Skeletal muscle tissue (tissue), 4 donors: ENCODE results near the gene DLGAP1. TPM values are rescaled to one million over a fixed set of nuclear protein-coding genes. Genes with fewer than 3 reads are reported as not detected.

Experiments
- H3K27ac ChIP-seq: one replicate; pipeline ENCODE4 v1.7.0; 2013; ENCODE audit warnings: mild to moderate bottlenecking, low read depth, low read length, inconsistent platforms
- H3K27me3 ChIP-seq, 3 donors: one replicate each; pipeline ENCODE4 v1.7.0; 2013; ENCODE audit warnings: low read length in 3 of 3; ENCODE audit not compliant: control insufficient read depth in 3 of 3, insufficient read depth in 3 of 3
- H3K36me3 ChIP-seq, 3 donors: one replicate each; pipeline ENCODE4 v1.7.0; 2013; ENCODE audit warnings: low read length in 3 of 3; ENCODE audit not compliant: control insufficient read depth in 3 of 3, insufficient read depth in 3 of 3
- H3K4me1 ChIP-seq, 3 donors: one replicate each; pipeline ENCODE4 v1.7.0; 2013; ENCODE audit warnings: low read length in 3 of 3, mild to moderate bottlenecking in 3 of 3; ENCODE audit not compliant: control insufficient read depth in 3 of 3, insufficient read depth in 3 of 3
- H3K4me3 ChIP-seq, 3 donors: one replicate each; pipeline ENCODE4 v1.7.0; 2013; ENCODE audit warnings: low read length in 3 of 3
- H3K9ac ChIP-seq, 3 donors: one replicate each; pipeline ENCODE4 v1.7.0; 2013; ENCODE audit warnings: low read length in 3 of 3, mild to moderate bottlenecking in 3 of 3, moderate library complexity in 2 of 3, low read depth in 1 of 3
- H3K9me3 ChIP-seq, 3 donors: one replicate each; pipeline ENCODE4 v1.7.0; 2013; ENCODE audit warnings: low read length in 3 of 3; ENCODE audit not compliant: control insufficient read depth in 3 of 3
- total RNA-seq: library from RNA; depleted of rRNA; stranded (reverse); fragments of >200 nt; gene quantifications from one replicate; pipeline ENCODE4 v1.2.3, GENCODE V29; 2014
- donor health status: Osteomylitis.

The DLGAP1 gene
- total RNA-seq, 1 donor from 2014 or later = 0.52 TPM

DNA sequence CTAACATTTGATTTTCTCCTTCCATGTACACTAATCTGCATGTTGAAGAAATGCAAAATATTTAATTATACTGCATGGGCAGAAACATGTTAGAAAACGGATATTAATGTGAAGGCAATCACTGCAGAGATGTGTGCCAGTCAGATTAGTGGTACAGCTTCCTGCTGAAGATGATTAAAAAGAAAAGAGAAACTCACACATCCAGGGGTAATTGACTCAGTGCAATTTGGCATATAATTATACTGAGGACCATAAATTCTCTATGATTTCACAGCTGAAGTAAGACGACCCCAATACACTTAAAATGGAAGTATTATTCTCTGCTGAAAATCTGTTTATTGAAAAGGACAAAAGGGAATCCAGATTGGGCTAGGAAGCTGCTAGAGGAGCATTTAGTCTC, 761.7 kb downstream of the DLGAP1 start:
- no peaks in the 10 kb centered on the region for H3K36me3 ChIP-seq
- no peak overlapping the region for H3K27ac ChIP-seq
- H3K27me3 ChIP-seq = no peaks in the 10 kb centered on the region
- H3K9ac ChIP-seq = no peak overlapping the region
- H3K9me3 ChIP-seq = no peaks in the 10 kb centered on the region
- no peaks in the 10 kb centered on the region for H3K4me1 ChIP-seq
- no peak overlapping the region for H3K4me3 ChIP-seq

DNA sequence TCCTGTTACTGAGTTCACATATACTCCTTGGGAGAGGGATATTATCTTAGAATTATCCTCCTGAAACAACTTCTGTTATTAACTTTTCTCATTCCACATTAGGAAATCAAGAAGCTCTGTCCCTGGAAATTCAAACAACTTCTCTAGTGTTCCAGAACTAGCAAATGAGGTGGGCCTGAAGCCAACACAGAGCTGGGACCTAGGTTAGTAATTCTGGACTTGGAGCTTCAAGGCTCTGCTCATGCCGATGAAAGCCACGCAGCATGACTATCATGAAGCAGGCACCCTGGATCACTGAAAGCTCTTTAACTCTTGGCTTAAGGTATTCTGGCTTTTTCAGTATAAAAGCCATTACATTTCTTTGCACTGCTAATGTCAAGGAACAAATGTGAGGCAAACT, 762.4 kb downstream of the DLGAP1 start:
- H3K9me3 ChIP-seq = no peaks in the 10 kb centered on the region
- no peaks in the 10 kb centered on the region for H3K4me1 ChIP-seq
- H3K27ac ChIP-seq = no peak overlapping the region
- H3K9ac ChIP-seq = no peak overlapping the region
- H3K4me3 ChIP-seq = no peak overlapping the region
- no peaks in the 10 kb centered on the region for H3K36me3 ChIP-seq
- H3K27me3 ChIP-seq = no peaks in the 10 kb centered on the region

- H3K9ac ChIP-seq = no peak overlapping the region
- no peaks in the 10 kb centered on the region for H3K9me3 ChIP-seq
- no peaks in the 10 kb centered on the region for H3K27me3 ChIP-seq
- no peaks in the 10 kb centered on the region for H3K4me1 ChIP-seq
- no peaks in the 10 kb centered on the region for H3K36me3 ChIP-seq
- H3K4me3 ChIP-seq = no peak overlapping the region
- no peak overlapping the region for H3K27ac ChIP-seq
Observed at GRCh38 chr18:3692113-3692621, 762.9 kb downstream of the DLGAP1 start.

- Histone ChIP-seq H3K9ac (no peak overlapping the region), H3K27me3 (no peaks in the 10 kb centered on the region), H3K27ac (no peak overlapping the region), H3K9me3 (no peaks in the 10 kb centered on the region), H3K36me3 (no peaks in the 10 kb centered on the region), H3K4me1 (no peaks in the 10 kb centered on the region), H3K4me3 (no peak overlapping the region)
Observed at GRCh38 chr18:3691705-3692104, 763.4 kb downstream of the DLGAP1 start.

DNA sequence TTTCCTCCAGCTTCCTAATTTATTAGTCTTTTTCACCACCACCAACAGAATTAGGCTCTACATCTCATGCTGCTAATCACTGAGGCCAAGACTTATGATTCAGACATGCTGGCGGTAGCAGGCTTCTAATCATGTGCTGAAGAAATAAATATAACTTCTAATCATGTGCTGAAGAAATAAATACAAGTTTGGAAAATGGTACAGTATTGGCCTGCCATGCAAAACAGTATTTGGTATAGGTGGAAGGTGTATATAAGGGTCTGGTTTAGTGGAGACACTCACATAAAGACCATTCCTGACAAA, 764.4 kb downstream of the DLGAP1 start:
- Histone ChIP-seq H3K36me3 (no peaks in the 10 kb centered on the region), H3K4me1 (no peaks in the 10 kb centered on the region), H3K27ac (no peak overlapping the region), H3K9me3 (no peaks in the 10 kb centered on the region), H3K4me3 (no peak overlapping the region), H3K9ac (no peak overlapping the region), H3K27me3 (no peaks in the 10 kb centered on the region)

DNA sequence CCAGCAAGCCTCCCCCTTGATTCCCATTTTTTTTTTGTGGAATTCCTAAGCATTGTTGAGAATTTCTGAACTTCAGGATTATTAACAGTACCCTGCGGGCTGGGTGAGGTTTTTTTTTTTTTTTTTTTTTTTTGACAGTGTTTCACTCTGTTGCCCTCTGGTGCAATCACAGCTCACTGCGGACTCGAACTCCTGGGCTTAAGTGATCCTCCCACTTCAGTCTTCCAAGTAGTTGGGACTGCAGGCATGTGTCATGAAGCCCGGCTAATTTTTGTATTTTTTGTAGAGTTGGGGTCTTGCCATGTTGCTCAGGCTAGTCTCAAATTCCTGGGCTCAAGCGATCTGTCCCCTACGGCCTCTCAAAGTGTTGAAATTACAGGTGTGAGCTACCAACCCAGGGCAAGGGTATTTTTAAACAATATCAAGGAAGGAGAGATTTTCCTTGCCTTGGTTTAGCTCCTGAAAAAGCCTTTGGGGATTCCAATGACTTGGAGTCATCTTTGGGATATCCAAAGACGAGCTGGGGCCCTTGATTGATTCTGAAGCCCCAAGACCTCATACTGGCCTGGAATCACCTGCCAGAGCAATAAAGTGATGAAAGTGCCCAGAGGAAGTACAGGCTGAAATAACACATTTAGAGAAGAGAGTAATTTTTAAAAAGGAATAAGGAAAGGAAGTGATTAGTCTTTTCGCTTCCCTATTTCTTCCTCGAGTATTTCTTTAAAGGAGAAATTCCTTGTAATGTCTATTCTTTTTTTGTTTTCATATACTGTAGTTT, 764.9 kb downstream of the DLGAP1 start:
- no peaks in the 10 kb centered on the region for H3K27me3 ChIP-seq
- H3K36me3 ChIP-seq = no peaks in the 10 kb centered on the region
- no peaks in the 10 kb centered on the region for H3K9me3 ChIP-seq
- H3K4me3 ChIP-seq = no peak overlapping the region
- H3K9ac ChIP-seq = no peak overlapping the region
- no peaks in the 10 kb centered on the region for H3K4me1 ChIP-seq
- H3K27ac ChIP-seq = no peak overlapping the region

DNA sequence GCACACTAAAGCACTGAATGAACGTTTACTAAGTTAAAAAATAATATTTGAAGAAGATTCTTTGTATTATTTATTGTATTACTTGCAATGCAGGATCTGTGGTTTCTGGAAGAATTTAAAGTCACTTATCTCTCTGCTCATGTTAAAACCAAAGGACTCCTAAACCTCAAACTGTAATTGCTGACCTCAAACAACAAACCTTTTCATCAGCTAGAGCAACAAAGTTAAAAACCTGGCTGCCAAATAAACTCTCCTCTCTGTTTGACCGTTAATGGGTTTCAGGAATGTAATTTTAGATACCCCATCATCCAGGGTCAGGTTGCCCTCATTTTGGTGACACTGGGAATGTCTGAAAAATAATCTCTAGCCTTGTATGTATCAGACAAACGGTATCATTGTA, 766.0 kb downstream of the DLGAP1 start:
- H3K4me1 ChIP-seq = no peaks in the 10 kb centered on the region
- H3K27ac ChIP-seq = no peak overlapping the region
- H3K36me3 ChIP-seq = no peaks in the 10 kb centered on the region
- H3K9me3 ChIP-seq = no peaks in the 10 kb centered on the region
- no peak overlapping the region for H3K9ac ChIP-seq
- H3K4me3 ChIP-seq = no peak overlapping the region
- no peaks in the 10 kb centered on the region for H3K27me3 ChIP-seq

- no peak overlapping the region for H3K27ac ChIP-seq
- no peaks in the 10 kb centered on the region for H3K27me3 ChIP-seq
- no peaks in the 10 kb centered on the region for H3K9me3 ChIP-seq
- no peak overlapping the region for H3K4me3 ChIP-seq
- no peak overlapping the region for H3K9ac ChIP-seq
- H3K4me1 ChIP-seq = no peaks in the 10 kb centered on the region
- H3K36me3 ChIP-seq = no peaks in the 10 kb centered on the region
Observed at GRCh38 chr18:3688690-3689089, 766.4 kb downstream of the DLGAP1 start.

- no peak overlapping the region for H3K4me3 ChIP-seq
- H3K9ac ChIP-seq = no peak overlapping the region
- H3K36me3 ChIP-seq = no peaks in the 10 kb centered on the region
- no peaks in the 10 kb centered on the region for H3K4me1 ChIP-seq
- no peak overlapping the region for H3K27ac ChIP-seq
- no peaks in the 10 kb centered on the region for H3K9me3 ChIP-seq
- no peaks in the 10 kb centered on the region for H3K27me3 ChIP-seq
Observed at GRCh38 chr18:3683483-3683882, 771.6 kb downstream of the DLGAP1 start.

- no peak overlapping the region for H3K9ac ChIP-seq
- H3K27me3 ChIP-seq = no peaks in the 10 kb centered on the region
- no peaks in the 10 kb centered on the region for H3K9me3 ChIP-seq
- no peak overlapping the region for H3K27ac ChIP-seq
- no peaks in the 10 kb centered on the region for H3K4me1 ChIP-seq
- no peaks in the 10 kb centered on the region for H3K36me3 ChIP-seq
- H3K4me3 ChIP-seq = no peak overlapping the region
Observed at GRCh38 chr18:3682061-3682460, 773.0 kb downstream of the DLGAP1 start.
